ENCODE measurements around the gene PLCL2. TPM values are rescaled to one million over a fixed set of nuclear protein-coding genes. Genes with fewer than 3 reads are reported as not detected.

The PLCL2 gene
- total RNA-seq, 4 donors from 2014 or later = 1.4 to 4.5 (median 3.9) TPM

DNA sequence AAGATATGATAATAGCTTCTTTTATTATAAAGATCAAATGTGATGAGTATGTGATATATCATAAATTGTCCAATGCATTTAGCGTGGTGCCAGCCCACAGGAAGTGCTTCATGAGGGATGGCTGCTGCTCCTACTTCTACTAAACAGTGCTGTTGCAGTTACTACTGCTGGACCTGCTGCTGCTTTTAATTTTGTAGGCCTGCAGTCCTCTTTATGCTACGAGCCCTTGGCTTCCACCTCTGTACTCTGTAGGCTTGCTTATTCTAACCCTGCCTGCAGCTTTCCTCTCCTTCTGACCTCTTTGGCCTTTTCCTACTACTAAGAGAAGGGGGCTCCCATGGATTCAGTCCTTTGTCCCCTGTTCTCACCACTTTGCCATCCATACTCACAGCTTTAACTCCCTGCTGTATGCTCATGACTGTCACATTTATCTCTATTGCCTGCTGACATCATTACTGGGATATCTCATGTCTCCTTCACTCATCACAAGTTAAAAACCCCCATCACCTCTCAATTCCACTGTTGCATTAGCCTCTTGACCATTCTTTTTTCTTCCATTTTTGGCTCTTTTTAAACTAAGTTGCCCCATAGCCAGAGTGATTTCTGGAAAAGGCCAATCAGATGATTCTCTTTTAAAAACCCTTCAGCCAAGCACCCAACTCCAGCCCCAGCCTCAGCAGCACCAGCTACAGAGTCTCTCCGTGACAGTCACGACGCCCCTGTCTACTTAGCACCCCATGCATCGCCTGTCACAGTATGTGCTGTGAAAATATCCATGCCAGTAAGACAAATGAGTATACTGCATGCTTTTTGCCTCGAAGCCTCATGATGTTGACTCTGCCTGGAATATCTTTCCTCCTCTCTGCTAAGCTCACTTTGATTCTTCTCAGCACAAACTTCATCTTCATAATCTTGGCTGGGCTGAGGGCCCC, 56.3 kb downstream of the PLCL2 start:
- no peak for TF ChIP-seq POLR2A (IDR thresholded peaks at IDR 0.05)
- TF ChIP-seq, protein P1, sequence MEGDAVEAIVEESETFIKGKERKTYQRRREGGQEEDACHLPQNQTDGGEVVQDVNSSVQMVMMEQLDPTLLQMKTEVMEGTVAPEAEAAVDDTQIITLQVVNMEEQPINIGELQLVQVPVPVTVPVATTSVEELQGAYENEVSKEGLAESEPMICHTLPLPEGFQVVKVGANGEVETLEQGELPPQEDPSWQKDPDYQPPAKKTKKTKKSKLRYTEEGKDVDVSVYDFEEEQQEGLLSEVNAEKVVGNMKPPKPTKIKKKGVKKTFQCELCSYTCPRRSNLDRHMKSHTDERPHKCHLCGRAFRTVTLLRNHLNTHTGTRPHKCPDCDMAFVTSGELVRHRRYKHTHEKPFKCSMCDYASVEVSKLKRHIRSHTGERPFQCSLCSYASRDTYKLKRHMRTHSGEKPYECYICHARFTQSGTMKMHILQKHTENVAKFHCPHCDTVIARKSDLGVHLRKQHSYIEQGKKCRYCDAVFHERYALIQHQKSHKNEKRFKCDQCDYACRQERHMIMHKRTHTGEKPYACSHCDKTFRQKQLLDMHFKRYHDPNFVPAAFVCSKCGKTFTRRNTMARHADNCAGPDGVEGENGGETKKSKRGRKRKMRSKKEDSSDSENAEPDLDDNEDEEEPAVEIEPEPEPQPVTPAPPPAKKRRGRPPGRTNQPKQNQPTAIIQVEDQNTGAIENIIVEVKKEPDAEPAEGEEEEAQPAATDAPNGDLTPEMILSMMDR (IDR thresholded peaks at IDR 0.05) = no peak
- no peak overlapping the region for H3K4me3 ChIP-seq (ENCODE audit: low read depth, poor library complexity, severe bottlenecking)
- 90 to 92% methylated on average over 7 of the region's 7 CpGs for WGBS, 2 donors
- intact Hi-C loops (cut with DNase I; ENCODE audit: low total_unique reads) = no loop called here
- no peak for DNase-seq (ENCODE audit: low spot score in 2 of 2)

DNA sequence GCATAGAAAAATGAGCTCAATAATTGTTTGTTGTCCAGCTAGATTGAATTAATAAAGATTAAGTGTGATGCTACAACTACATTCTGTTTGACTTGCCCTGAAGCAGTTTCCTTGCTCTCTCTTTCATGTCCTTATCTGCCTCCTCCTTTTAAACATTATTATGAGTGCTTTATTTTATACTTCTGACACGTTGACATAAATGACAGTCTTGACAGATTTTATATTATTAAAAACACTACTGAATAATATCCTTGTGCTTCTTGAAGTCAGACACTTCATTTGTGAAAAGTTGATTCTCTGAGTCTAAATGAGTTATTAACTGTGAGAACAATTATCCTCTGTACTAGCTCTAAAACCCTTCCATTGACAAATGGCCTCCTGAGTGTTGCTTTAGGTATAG, 58.2 kb downstream of the PLCL2 start:
- 30 to 33% methylated on average over 1 of the region's 1 CpG for WGBS, 2 donors
- no peak for DNase-seq (ENCODE audit: low spot score in 2 of 2)
- TF ChIP-seq POLR2A (IDR thresholded peaks at IDR 0.05) = no peak
- no peak overlapping the region for H3K4me3 ChIP-seq (ENCODE audit: low read depth, poor library complexity, severe bottlenecking)
- intact Hi-C loops (cut with DNase I; ENCODE audit: low total_unique reads) = no loop called here

DNA sequence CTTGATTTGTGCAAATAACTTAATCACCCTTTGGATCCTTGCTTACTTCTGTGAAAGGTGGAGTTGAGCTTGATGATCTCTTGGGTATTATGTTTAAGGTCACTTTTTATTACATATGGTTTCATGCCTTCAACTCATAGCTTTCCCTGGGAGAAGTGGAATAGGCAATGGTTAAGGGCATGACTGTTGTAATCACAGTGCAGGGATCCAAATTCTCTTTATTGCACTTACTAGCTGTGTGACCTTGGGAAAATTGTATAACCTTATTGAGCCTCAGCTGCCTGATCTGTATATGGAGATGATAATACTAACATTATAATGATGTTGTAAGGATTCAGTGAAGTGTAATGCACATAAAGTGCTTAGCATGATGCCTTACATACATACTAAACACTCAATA, 59.1 kb downstream of the PLCL2 start:
- intact Hi-C loops (cut with DNase I; ENCODE audit: low total_unique reads) = no loop called here
- TF ChIP-seq, protein P1 (IDR thresholded peaks at IDR 0.05) = no peak
- no peak for TF ChIP-seq POLR2A (IDR thresholded peaks at IDR 0.05)
- no peak overlapping the region for H3K4me3 ChIP-seq (ENCODE audit: low read depth, poor library complexity, severe bottlenecking)
- DNase-seq (ENCODE audit: low spot score in 2 of 2) = no peak

DNA sequence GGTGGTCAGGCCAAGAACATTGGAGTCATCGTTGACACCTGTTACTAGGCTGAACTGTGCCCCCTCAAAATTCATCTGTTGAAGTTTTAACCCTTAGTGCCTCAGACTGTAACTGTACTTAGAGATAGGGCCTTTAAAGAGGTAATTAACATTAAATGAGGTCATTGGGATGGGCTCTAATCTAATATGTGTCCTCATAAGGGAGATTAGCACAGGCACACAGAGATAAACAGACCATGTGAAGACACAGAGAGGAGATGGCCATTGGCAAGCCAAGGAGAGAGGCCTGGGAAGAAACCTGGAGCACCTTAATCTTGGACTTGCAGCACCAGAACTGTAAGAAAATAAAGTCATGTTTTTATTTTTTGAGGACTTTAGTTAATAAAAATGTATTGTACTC, 59.6 kb downstream of the PLCL2 start:
- DNase-seq (ENCODE audit: low spot score in 2 of 2) = no peak
- H3K4me3 ChIP-seq (ENCODE audit: low read depth, poor library complexity, severe bottlenecking) = no peak overlapping the region
- TF ChIP-seq, protein P1 (IDR thresholded peaks at IDR 0.05) = no peak
- no peak for TF ChIP-seq POLR2A (IDR thresholded peaks at IDR 0.05)
- 79 to 85% methylated on average over 1 of the region's 1 CpG for whole genome bisulfite sequencing, 2 donors
- intact Hi-C loops (cut with DNase I; ENCODE audit: low total_unique reads) = no loop called here

DNA sequence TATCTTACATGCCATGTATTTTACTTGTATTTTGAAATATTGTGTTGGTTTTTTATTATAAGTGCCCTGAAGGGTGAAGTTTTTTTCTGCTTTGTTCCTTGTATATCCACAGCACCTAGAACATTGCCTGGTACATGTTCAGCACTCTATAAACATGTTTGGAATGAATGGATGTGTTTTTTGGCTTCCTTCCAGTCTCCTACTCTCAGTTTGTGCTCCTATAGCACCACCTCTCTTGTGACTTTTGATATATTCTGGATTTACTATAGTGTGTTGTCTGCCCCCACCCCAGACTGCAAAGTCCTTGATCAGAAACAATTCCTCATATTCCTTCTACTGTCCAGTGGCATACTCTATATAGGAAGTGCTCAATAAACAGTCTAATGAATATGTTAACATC, 60.6 kb downstream of the PLCL2 start:
- TF ChIP-seq, protein P1 (IDR thresholded peaks at IDR 0.05) = no peak
- no peak for TF ChIP-seq POLR2A (IDR thresholded peaks at IDR 0.05)
- H3K4me3 ChIP-seq (ENCODE audit: low read depth, poor library complexity, severe bottlenecking) = no peak overlapping the region
- no peak for DNase-seq (ENCODE audit: low spot score in 2 of 2)
- intact Hi-C loops (cut with DNase I; ENCODE audit: low total_unique reads) = no loop called here

DNA sequence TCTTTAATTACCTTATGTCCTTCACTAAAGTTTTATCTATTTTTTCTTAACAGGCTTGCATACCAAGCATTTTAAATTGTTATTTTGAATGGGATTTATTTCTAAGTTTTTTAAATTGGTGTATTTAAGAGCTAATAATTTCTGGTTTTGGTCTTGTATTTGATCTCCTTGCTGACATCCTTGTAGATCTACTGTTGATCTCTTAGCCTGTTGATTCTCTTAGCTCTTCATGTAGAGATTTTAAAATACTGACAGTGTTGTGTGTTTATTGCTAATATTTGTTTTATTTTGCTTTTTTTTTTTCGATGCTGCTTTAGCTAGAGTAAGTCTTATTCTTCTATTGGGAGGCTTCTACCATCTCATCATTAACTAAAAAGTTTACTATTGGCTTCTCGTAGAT, 65.5 kb downstream of the PLCL2 start:
- intact Hi-C loops (cut with DNase I; ENCODE audit: low total_unique reads) = no loop called here
- TF ChIP-seq POLR2A (IDR thresholded peaks at IDR 0.05) = no peak
- TF ChIP-seq, protein P1 (IDR thresholded peaks at IDR 0.05) = no peak
- no peak overlapping the region for H3K4me3 ChIP-seq (ENCODE audit: low read depth, poor library complexity, severe bottlenecking)
- DNase-seq (ENCODE audit: low spot score in 2 of 2) = no peak
- 91% methylated on average over 2 of the region's 2 CpGs for WGBS, 2 donors
